Renal pelvis (tissue), 4 donors: Measurements from ENCODE around the gene ARAP3. TPM values are rescaled to one million over a fixed set of nuclear protein-coding genes. Genes with fewer than 3 reads are reported as not detected.

ENCODE experiments used
- DNase-seq: peaks from one replicate; pipeline ENCODE4 v3.0.0-alpha.2; 2013
- polyA plus RNA-seq, 3 donors: library from polyadenylated mRNA; unstranded; fragments of 120-200 nt; gene quantifications; one replicate each; pipeline ENCODE4 v1.2.1, GENCODE V29; 2013; ENCODE audit not compliant: insufficient read length in 3 of 3

The ARAP3 gene
- polyA plus RNA-seq, 3 donors: 20.3 to 25.1 (median 21.6) TPM

DNA sequence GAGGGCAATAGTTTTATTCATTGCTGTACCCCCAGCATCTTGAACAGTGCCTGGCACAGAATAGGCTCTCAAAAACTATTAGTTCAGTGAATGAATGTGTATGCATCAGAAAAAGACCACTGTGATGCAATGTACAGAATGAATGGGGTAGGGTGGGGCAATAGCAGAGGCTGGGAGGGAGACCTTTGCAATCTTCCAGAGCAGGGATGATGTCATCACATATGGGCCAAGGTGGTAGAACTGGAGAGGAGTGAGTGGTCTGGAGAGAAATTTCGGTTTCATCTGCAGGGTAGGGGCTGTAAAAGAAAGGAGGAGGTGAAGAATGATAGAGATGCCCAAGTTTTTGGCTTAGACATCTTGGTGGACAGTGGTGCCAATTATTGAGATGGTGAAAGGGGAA, 23.4 kb upstream of the ARAP3 start:
- no peak for DNase-seq

- no peak for DNase-seq
These were observed 22.8 kb upstream of the ARAP3 start for GRCh38 chr5:141704782-141705297.

DNA sequence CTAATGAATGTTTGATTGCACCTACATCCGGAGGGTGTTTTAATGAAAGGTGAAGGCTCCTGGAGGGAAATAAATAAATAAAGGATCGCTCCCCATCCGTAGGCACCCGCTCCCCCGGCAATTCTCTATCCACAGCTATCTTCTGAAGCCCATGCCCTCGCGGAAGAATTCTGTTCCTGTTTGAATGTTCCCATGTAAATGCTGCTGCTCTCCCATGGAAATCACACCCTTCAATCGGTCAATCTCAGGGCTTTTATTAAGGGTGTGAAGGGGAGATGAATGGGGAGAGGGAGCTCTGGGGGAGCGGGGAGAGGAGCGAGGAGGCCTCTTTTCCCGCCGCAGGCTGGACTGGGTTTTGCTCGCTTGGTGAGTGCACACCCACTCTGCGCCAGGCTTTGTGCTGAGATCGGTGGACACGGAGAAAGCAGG, 21.1 kb upstream of the ARAP3 start:
- no peak for DNase-seq

DNA sequence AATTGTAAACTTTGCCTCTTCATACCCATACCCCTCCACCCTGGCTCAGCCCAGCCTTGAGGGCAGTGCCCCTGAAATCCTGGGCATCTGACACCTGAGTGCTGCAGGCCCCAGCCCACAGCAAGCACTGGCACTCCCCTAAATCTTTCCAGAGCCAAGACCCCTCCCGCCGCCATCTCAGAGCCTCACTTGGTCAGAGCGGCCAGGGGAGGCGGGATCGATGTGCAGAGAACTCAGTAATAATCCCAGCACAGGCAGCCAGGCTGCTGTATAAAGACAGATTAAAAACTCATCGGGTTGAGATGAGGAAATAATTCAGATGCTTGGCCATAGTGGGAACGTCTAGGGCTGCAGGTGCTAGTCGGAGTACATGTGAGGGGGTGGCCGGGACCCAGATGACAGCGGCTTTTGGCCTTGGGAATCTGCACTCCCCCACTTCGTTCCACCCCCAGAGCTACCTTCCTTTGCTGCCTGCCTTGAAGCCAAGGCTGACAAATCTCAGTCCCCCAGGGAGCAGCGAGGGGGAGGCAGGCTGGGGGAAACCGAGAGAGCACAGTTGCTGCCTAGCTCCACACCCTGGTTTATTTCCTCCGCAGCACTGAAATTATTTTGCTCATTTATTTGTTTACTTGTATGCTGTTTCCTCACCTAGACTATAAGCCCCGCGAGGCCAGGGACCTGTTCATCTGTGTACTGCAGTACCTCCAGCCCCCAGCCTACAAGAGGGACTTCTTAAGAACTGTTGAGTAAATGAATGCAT, 19.5 kb upstream of the ARAP3 start:
- DNase-seq: no peak

GRCh38 chr5:141697586-141697985, 15.6 kb upstream of the ARAP3 start:
- no peak for DNase-seq

DNA sequence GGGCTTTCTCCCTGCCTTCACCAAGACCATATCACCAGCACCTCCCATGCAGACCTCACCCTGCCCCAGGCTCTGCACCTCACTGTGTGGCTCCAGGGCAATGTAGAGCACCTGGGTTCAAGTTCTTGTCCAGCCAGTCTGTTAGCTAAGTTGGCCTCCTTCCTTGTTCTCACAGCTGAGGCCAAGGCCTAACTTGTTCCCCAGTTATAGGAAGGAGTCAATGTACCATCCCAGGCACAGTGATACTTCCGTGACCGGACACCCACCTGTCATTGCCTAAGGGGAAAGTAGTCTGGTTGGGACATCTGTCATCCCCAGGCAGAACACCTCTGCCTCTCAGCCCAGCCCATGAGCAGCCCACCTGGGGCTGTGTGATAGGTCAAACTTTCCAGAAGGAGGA, 14.4 kb upstream of the ARAP3 start:
- DNase-seq: no peak

DNA sequence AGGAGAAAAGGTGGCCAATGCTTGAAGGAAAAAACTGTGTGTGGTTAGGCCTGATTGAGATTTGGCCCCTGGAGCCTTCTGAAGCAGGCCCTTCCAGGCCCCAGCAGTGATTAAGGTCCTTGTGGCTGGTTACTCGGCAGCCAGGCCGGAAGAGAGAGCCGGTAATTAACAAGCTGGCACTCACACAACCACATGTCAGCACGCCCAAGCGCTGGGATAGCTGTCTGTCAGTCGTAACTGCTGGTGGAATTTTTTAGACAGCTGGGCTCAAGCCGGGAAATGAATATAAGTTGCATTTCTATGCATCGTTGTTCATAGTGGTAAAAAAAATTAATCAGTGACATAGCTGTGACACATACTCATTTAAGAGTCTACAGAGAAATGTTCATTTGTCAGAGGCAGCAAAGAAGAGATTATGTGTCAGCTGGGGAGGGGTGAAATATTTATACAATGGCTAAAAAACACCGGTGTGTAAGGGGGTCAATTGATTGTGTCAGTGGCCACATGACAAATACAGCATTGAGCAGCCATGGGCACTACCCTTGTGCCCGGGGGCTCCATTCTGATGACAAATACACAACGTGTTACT, 13.7 kb upstream of the ARAP3 start:
- no peak for DNase-seq

DNA sequence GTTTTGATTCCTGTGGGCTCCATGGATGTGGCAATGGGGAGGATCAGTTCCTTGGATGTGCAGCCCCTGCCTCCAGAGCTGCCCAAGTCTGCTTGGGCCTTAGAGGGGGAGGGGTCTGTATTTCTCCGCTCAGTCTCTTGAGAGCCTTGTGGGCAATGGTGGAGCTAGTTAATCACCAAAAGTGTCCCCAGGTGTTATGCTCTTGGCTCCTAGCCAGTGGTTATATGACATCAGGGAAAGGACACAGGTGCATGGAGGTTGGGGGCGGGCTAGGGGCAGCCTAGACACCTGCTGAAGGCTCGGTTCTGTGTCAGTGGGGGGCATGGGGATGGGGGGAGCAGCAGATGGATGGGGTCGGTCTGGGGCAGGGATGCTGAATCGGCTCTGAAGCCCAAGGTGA, 12.4 kb upstream of the ARAP3 start:
- no peak for DNase-seq

DNA sequence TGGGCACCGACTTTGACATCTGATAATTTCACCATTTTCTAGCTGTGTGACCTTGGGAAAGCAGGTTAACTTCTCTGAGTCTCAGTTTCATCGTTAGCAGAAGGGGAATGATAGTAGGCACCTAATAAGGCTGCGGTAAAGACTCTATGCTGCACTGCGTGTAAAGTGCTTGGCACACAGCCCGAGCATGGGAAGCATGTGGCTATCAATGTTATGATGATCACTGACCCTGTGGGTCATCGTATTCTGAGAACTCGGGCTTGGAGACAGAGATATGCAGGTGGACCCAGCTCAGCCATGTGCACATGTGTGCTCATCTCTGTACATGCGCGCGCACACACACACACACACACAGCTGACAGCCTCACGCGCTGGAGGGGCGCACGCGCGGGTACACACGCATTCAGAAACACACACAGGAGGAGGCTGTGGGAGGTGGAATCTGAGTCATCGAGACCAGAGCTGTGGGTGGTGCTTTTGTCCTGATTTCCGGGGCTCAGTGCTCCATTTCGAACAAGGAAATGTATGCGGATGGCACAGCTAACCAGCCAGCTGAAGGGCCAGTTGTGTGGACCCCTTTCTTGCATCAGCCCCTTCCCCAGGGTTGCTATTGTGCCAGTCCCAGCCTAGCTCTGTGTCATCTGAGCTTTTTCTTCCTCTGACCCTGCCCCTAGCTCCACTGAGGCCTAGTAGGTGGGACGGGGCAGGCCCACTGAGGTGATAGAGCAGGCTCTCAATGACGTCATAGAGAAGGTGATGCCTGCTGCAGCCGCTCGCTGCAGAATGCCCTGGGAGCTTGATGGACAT, 11.1 kb upstream of the ARAP3 start:
- DNase-seq: no peak

GRCh38 chr5:141692533-141692888, 10.5 kb upstream of the ARAP3 start:
- DNase-seq: no peak

GRCh38 chr5:141691867-141692532, 10.0 kb upstream of the ARAP3 start:
- no peak for DNase-seq

DNA sequence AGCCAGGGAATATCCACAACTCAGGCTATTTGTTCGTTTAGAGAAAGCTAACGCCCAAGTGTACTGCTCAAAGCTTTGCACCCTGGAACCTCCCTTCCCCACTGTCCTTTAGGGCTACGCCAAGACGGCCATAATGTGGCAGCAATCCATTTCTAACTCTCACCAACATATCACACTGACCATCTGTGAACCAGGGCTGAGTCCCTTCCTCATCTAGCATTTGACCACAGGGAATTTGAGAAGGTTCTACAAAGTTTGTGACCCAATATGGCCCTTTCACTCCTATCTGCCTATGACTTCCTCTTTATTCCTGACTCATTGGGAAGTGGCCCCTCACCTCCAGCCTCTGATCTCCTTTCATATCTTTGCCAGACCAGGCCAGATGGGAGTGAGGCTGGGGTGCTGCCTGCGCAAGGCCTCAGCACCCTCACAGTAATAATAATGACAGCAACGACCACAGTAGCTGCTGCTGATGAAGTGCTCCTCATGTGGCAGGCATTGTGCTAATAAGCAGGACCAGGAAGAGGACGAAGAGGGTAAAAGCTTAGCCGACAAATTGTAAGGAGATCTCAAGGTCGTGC, 9.3 kb upstream of the ARAP3 start:
- no peak for DNase-seq

DNA sequence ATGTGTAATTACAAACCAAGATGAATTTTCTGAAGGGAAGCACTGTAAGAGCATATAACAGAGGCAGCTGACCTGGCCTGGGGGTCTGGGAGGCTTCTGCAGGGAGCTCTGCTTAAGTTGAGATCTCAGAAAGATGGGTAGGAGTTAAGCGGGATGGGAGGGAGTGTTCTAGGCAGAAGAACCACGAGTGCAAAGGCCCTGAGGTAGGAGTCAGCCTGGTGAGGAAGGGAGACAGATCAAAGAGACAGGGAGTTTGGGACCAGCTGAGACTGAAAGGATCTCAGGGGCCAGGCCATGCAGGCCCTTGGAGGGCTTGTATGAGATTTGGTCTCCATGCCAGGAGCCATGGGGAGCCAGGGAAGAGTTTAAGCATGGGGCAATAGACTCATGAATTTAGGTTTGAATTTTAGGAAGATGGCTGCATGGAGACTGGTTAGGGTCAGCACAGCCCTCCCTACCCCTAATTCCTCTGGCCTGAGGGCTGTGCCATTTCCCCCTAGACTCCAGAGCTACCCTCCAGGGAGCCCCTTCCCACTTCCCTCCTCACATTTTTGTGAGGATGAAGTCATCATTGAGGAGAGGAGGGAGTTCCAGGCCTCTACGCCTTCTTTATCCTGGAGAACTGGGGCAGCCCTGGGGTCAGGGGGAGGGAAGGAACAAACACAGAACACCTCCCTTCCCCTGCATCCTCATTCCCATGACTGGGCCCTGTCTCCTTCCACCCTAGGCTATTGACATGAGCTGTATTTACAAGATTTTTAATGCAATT, 4.8 kb upstream of the ARAP3 start:
- DNase-seq: no peak

- no peak for DNase-seq
These were observed 3.6 kb upstream of the ARAP3 start for GRCh38 chr5:141685591-141685990.

DNA sequence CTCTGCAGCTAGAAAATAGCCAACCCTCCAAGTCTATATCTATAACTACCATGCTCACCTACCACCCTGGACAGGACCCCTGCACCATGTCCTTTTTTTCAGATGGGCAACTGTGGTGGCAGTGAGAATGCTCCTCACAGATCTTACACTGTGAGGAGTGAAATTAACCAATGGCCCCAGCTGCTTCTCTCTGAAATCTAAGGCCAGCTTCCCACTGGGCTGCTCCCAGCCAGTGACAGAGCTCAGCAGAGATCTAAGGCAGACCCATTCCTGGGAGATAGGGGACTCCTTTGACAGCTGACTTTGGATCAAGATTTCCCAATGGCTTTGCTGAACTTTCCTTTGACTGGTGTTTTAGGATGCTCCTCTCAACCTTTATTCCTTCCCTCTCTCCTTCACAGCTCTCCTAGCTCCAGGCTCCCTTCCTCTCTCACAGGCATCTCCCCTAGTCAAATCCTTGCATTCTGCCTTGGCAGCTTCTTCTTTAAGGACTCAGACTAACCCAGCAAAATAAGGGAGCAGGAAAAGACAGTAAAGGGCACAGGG, 1.6 kb upstream of the ARAP3 start:
- no peak for DNase-seq

DNA sequence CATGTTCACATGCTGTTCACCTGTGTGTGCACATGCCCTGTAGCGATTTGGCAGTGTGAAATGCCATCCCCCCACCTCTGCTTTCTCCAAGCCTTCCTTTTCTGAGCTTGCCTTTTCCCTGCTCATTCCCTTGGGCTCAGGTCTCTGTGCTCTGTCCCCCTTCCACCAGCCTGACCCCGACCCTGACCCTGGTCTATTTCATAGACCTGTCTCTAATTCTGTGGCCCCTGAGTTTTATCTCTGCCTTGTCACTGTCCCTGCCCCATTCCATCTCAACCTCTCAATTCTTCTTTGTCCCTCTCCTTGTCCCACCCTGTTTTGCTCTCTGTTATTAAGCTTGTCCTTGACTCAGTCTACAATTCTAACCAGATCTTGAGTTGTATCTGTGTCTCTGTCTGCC, 735 bp downstream of the ARAP3 start:
- no peak for DNase-seq

DNA sequence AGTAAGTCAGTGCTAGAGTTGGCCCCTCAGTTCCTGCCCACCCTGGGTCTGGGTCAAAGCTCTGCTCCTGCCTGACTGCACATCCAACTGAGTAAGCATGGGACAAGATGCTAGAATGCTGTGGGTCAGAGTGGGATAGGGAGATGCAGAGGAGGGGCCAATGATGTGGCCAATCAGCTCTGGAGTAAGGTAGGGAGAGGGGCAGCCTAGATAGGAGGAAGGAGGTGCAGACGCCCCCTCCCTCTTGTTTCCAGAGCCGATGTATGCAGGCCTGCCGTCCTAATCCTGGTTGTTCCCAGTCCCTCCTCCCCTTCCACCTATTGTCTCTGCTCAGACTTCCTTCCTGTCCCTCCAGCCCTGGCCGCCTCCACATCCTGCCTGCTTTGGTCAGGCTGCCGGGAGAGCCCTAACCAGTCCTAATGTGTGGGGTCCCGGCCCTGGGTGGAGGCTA, 1.3 kb downstream of the ARAP3 start:
- DNase-seq: peak; percentile 28

- DNase-seq: no peak
These were observed 1.9 kb downstream of the ARAP3 start for GRCh38 chr5:141680178-141680577.

DNA sequence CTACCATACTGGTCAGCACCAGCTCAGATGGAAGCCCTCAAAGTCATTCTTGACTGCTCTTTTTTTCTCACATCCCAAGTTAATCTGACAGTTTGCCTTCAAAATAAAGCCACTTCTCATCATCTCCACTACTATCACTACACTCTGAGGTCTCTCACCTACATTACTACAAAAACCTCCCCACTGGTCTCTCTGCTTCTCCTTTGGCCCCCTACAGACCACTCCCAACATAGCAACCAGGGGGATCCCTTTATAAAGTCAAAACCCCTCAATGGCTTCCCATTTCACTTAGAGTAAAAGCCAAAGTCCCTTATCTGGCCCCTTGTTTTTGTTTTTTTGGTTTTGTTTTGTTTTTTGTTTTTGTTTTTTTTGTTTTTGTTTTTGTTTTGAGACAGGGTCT, 4.6 kb downstream of the ARAP3 start:
- no peak for DNase-seq

DNA sequence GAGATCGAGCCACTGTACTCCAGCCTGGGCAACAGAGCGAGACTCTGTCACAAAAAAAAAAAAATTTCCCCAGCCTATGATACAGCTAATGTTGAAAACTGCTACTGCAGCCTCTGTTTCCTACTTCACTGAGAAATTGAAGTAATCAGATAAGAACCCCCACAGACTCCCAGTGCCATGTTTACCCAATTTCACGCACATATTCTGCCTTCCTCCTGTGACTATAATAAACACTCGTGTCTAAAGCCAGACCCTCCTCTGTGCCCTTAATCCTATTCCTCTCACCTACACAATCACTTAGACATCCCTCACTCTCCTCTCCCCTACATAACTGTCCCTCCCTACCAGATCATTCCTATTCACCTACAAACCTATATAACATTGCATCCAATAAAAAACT, 6.4 kb downstream of the ARAP3 start:
- no peak for DNase-seq

DNA sequence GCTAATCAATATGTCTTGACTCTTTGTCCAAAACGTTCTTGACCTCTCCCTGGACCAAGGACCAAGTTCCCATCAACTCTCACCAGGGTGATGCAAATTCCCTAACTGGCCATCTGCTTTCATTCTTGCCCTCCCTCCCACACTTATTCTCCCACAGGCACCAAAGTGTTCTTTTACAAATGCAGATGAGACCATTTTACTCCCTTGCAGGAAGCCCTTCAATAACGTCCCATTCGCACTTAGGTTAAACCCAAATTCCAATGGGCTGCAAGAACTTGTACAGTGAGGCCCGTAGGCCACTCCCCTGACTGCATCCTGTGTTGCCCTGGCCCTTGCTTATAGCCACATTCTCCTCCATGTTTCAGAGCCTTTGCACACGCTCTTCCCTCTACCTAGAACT, 7.3 kb downstream of the ARAP3 start:
- no peak for DNase-seq
